Astrocyte of the spinal cord (primary cell): ENCODE data around the gene BSN.

Experiments used
- DNase-seq: peaks from one replicate; pipeline ENCODE4 v3.0.0; 2011; ENCODE audit warnings: low read depth, low spot score
- H3K4me3 ChIP-seq: 2 replicates; pipeline ENCODE4 v1.5.1; 2011; ENCODE audit warnings: low read depth, mild to moderate bottlenecking, low read length, moderate library complexity
- CTCF ChIP-seq: IDR thresholded peaks from 2 replicates; pipeline ENCODE4 v1.5.1; 2012; ENCODE audit warnings: low read depth, mild to moderate bottlenecking, low read length, inconsistent platforms
- in situ Hi-C: cut with HindIII; loops from 2 replicates; pipeline ENCODE4 v1.10.0; 2017; ENCODE audit warnings: low sequenced_read_pairs

The BSN gene

GRCh38 chr3:49663831-49664230, 109.6 kb downstream of the BSN start:
- no peak overlapping the region for H3K4me3 ChIP-seq
- no peak for TF ChIP-seq CTCF
- in situ Hi-C loops, result no loop called here
- no peak for DNase-seq

GRCh38 chr3:49664300-49664699, 110.0 kb downstream of the BSN start:
- DNase-seq, result no peak
- in situ Hi-C loops, result no loop called here
- H3K4me3 ChIP-seq, result no peak overlapping the region
- TF ChIP-seq CTCF, result no peak

GRCh38 chr3:49665822-49666519, 111.7 kb downstream of the BSN start:
- H3K4me3 ChIP-seq, result no peak overlapping the region
- no peak for TF ChIP-seq CTCF
- no peak for DNase-seq
- in situ Hi-C loops, result no loop called here

- TF ChIP-seq CTCF, result no peak
- H3K4me3 ChIP-seq, result no peak overlapping the region
- DNase-seq, result no peak
- in situ Hi-C loops, result no loop called here
These were observed 112.3 kb downstream of the BSN start for GRCh38 chr3:49666592-49666991.

GRCh38 chr3:49667701-49668413, 113.6 kb downstream of the BSN start:
- TF ChIP-seq CTCF, result no peak
- no peak overlapping the region for H3K4me3 ChIP-seq
- in situ Hi-C loops, result no loop called here
- DNase-seq, result no peak

GRCh38 chr3:49668414-49668797, 114.1 kb downstream of the BSN start:
- no peak for TF ChIP-seq CTCF
- in situ Hi-C loops, result no loop called here
- no peak overlapping the region for H3K4me3 ChIP-seq
- DNase-seq, result no peak
